ENCODE data around the gene LRRC4B. TPM values are rescaled to one million over a fixed set of nuclear protein-coding genes. Genes with fewer than 3 reads are reported as not detected.
"Not testable (repeated sequence)": the region's sequence is repeated elsewhere in the genome, so short reads cannot be mapped to it uniquely, and the experiment has no call there.

LRRC4B gene
- polyA plus RNA-seq, 4 donors = 15.0 to 27.1 (median 22.9) TPM

- DNase-seq (ENCODE audit: low read depth in 4 of 4, low spot score in 2 of 4) = not testable (repeated sequence)
Observed at GRCh38 chr19:50576769-50577168, 8.5 kb upstream of the LRRC4B start.

DNA sequence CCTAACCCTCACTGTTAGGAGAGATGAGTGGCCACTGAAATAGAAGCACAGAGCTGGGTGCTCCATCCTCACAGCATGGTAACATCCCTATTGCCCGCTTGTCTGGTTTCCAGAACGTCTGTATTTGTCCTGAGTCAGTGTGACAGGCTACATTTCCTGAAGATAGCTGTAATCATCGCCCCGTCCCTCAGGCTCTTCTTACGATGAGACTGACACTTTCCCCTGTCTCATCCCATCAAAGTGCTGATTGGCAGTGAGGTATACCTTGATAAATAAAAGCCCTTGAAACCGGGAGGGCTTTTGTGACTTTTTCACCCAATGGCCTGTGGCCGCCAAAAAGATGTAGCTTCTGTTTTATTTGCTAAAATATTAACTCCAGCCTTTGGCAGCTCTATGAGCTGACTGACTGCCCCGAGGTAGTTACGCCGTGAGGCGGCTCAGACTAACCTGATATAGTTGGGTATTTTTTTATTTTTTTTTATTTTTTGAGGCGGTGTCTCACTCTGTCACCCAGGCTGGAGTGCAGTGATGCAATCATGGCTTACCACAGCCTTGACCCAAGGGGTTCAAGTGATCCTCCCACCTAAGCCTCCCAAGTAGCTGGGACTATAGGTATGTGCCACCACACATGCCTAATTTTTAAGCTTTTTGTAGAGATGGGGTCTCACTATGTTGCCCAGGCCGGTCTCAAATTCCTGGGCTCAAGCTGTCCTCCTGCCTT lies 5.7 kb upstream of the LRRC4B start:
- no peak for DNase-seq (ENCODE audit: low read depth in 4 of 4, low spot score in 2 of 4)

GRCh38 chr19:50570997-50571396 lies 2.8 kb upstream of the LRRC4B start:
- no peak for DNase-seq (ENCODE audit: low read depth in 4 of 4, low spot score in 2 of 4)

- no peak for DNase-seq (ENCODE audit: low read depth in 4 of 4, low spot score in 2 of 4)
Observed at GRCh38 chr19:50569938-50570540, 1.8 kb upstream of the LRRC4B start.

GRCh38 chr19:50568728-50569698 lies 778 bp upstream of the LRRC4B start:
- no peak for DNase-seq (ENCODE audit: low read depth in 4 of 4, low spot score in 2 of 4)

- no peak for DNase-seq (ENCODE audit: low read depth in 4 of 4, low spot score in 2 of 4)
Observed at GRCh38 chr19:50567052-50567841, 988 bp downstream of the LRRC4B start.

DNA sequence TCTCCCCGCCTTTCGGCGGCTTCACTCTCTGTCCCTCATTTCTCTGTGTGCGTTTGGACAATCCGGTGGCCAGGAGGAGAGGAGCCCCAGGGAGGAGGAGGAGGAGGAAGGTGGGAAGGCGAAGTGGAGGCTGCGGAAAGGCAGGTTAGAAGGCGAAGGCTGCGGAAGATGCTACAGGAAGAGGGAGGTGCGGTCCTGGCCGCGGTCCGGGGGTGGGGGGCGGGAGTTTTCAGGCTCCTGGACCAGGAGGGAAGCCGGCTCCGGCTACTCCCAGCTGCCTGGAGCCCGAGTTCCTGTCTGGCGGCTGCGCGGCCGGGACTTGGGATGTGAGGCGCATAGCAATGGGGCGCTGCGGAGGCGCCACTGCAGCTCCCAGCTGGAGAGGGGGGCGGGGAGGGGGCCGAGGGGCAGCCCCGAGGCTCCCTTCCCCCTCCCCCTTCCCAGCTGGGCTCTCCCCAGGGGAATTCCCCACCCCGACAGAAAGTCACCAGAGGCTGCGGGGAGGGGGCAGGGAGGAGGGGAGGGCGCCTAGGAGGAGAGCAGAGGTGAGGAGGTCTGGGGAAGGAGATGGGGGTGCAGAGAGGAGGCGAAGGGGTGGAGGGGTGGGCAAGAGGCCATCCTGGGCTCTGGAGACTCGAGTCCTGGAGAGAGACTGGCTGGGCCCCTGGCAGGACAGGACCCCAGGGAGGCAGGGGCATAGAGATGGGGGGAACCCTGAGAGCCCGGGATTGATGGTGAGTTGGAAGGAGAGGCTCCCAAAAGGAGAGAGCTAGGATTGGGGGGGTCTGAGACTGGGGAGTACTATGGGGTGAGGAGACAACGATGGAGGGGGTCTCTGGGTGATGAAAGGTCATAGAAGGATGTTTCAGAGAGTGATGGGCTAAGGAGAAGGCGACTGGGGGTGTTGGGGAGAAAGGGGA lies 2.0 kb downstream of the LRRC4B start:
- no peak for DNase-seq (ENCODE audit: low read depth in 4 of 4, low spot score in 2 of 4)

GRCh38 chr19:50564229-50565105 lies 3.8 kb downstream of the LRRC4B start:
- DNase-seq (ENCODE audit: low read depth in 4 of 4, low spot score in 2 of 4) = no peak

- no peak for DNase-seq (ENCODE audit: low read depth in 4 of 4, low spot score in 2 of 4)
Observed at GRCh38 chr19:50563597-50563996, 4.6 kb downstream of the LRRC4B start.

GRCh38 chr19:50562996-50563395 lies 5.2 kb downstream of the LRRC4B start:
- no peak for DNase-seq (ENCODE audit: low read depth in 4 of 4, low spot score in 2 of 4)

DNA sequence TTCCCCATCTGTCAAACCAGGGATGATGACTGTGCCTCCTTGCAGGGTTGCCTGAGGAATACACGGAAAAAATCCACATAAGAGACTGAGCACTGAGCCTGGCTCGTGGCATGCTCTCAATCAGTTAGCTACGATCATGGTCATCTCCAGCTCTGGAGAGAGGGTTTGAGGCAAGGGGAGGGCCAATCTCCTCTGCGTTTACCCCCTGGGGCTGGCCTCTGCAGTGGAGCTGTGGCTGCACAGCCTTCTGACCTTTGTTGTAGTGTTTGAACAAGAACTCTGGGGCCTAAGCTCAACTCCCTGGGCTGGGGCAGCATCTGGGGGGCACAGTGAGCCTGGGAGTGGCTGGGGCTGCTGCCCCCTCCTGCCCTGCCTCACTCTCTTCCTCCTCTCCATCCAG lies 5.9 kb downstream of the LRRC4B start:
- DNase-seq (ENCODE audit: low read depth in 4 of 4, low spot score in 2 of 4) = no peak

- DNase-seq (ENCODE audit: low read depth in 4 of 4, low spot score in 2 of 4) = no peak
Observed at GRCh38 chr19:50559636-50560035, 8.6 kb downstream of the LRRC4B start.

DNA sequence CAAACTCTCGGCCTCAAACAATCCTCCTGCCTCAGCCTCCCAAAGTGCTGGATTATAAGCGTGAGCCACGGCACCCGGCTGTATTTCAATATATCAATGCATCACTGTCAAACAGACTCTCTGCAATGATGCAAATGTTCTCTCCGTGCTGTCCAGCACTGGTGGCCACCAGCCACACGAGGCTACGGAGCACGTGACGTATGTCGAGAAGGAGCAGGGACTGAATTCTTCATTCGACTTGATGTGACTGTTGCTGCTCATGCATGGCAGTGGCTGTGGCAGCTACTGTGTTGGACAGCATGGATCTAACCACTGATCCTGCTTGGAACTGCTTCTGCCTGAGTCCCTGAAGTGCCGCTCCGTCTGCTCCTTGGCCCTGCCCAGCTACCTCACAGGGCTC lies 9.8 kb downstream of the LRRC4B start:
- DNase-seq (ENCODE audit: low read depth in 4 of 4, low spot score in 2 of 4) = no peak

- no peak for DNase-seq (ENCODE audit: low read depth in 4 of 4, low spot score in 2 of 4)
Observed at GRCh38 chr19:50558039-50558438, 10.2 kb downstream of the LRRC4B start.

- DNase-seq (ENCODE audit: low read depth in 4 of 4, low spot score in 2 of 4) = no peak
Observed at GRCh38 chr19:50557009-50557613, 11.1 kb downstream of the LRRC4B start.

DNA sequence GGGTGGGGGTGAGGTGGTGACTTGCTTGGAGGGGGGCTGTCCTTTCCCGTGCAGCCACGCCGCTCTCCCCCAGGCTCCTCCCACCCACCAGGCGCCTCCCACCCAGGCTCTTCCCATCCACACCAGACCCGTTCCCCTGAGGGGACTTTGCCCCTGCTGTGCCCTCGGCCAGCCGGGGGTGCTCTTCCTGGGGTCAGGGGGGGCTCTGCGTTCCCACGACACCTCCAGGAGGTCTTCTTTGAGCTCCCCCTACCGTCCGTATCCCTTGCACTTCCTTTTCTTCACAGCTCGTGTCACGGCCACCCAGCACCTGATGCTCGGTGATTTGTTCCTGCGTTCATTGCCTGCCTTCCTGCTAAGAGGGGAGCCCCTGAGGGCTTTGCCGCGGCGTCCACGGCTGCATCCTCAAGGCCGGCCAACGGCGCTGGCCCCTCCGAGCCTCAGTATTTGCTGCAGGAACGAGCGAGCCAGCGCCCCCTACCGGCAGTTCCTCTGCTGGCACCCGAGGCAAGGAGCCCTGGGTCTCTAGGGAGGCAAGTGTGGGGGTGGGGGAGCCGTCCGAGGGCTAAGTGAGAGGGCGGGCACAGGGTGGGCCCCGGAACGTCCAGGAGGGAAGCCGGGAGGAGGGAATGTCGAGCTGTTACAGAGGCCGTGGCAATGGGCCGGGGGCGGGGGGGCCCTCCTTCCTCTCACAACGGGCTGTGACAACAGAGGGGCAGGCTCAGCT lies 11.8 kb downstream of the LRRC4B start:
- peak in 3 of 4 donors; percentile 65 to 81 (median 75) for DNase-seq (ENCODE audit: low read depth in 4 of 4, low spot score in 2 of 4)

Data from left renal cortex interstitium (tissue), 4 donors.